ENCODE results near the gene VAPA. TPM values are rescaled to one million over a fixed set of nuclear protein-coding genes. Genes with fewer than 3 reads are reported as not detected.

VAPA gene
- total and polyA plus RNA-seq, 9 of the 15 experiments (the other 6 are each of a cell fraction or from before 2014, with no cell fraction given) = 219 to 902 (median 526) TPM

GRCh38 chr18:9876212-9876866 lies 37.5 kb upstream of the VAPA start (continued):
- TF ChIP-seq, protein P1, sequence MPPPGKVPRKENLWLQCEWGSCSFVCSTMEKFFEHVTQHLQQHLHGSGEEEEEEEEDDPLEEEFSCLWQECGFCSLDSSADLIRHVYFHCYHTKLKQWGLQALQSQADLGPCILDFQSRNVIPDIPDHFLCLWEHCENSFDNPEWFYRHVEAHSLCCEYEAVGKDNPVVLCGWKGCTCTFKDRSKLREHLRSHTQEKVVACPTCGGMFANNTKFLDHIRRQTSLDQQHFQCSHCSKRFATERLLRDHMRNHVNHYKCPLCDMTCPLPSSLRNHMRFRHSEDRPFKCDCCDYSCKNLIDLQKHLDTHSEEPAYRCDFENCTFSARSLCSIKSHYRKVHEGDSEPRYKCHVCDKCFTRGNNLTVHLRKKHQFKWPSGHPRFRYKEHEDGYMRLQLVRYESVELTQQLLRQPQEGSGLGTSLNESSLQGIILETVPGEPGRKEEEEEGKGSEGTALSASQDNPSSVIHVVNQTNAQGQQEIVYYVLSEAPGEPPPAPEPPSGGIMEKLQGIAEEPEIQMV (tag; conservative IDR thresholded peaks at IDR 0.05; ENCODE audit: low read depth) = no peak
- no peak for TF ChIP-seq FOXA1 (IDR thresholded peaks at IDR 0.05; ENCODE audit: borderline replicate concordance)
- TF ChIP-seq, protein P2, sequence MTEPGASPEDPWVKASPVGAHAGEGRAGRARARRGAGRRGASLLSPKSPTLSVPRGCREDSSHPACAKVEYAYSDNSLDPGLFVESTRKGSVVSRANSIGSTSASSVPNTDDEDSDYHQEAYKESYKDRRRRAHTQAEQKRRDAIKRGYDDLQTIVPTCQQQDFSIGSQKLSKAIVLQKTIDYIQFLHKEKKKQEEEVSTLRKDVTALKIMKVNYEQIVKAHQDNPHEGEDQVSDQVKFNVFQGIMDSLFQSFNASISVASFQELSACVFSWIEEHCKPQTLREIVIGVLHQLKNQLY (CRISPR knock-in tag; conservative IDR thresholded peaks at IDR 0.05) = 0 out of 4 replicates have a peak, but pooled peaks of 1 of the 2 experiments have one; percentile 62
- no peak for TF ChIP-seq TSC22D4 (tag; IDR thresholded peaks at IDR 0.05)
- no peak for TF ChIP-seq ZNF134 (CRISPR knock-in tag; conservative IDR thresholded peaks at IDR 0.05)
- TF ChIP-seq, protein P3, sequence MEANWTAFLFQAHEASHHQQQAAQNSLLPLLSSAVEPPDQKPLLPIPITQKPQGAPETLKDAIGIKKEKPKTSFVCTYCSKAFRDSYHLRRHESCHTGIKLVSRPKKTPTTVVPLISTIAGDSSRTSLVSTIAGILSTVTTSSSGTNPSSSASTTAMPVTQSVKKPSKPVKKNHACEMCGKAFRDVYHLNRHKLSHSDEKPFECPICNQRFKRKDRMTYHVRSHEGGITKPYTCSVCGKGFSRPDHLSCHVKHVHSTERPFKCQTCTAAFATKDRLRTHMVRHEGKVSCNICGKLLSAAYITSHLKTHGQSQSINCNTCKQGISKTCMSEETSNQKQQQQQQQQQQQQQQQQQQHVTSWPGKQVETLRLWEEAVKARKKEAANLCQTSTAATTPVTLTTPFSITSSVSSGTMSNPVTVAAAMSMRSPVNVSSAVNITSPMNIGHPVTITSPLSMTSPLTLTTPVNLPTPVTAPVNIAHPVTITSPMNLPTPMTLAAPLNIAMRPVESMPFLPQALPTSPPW (CRISPR knock-in tag; IDR thresholded peaks at IDR 0.05) = no peak
- no peak for TF ChIP-seq TFAP4 (CRISPR knock-in tag; IDR thresholded peaks at IDR 0.05; ENCODE audit: borderline replicate concordance)
- no peak for TF ChIP-seq HNRNPH1 (optimal IDR thresholded peaks at IDR 0.05; ENCODE audit: low read depth, low read length)
- TF ChIP-seq MBD1 (CRISPR knock-in tag; IDR thresholded peaks at IDR 0.05) = no peak
- TF ChIP-seq FOXJ3 (CRISPR knock-in tag; IDR thresholded peaks at IDR 0.05) = no peak
- TF ChIP-seq ZC3H4 (CRISPR knock-in tag; IDR thresholded peaks at IDR 0.05; ENCODE audit: borderline replicate concordance) = no peak
- no peak for TF ChIP-seq TRIM28 (IDR thresholded peaks at IDR 0.05)
- TF ChIP-seq GATA2 (CRISPR knock-in tag; IDR thresholded peaks at IDR 0.05) = no peak
- no peak for TF ChIP-seq RBM15 (IDR thresholded peaks at IDR 0.05; ENCODE audit: insufficient read depth, low read length)
- TF ChIP-seq E2F4 (CRISPR knock-in tag; IDR thresholded peaks at IDR 0.05; ENCODE audit: low read depth) = no peak
- no peak for TF ChIP-seq ZNF174 (CRISPR knock-in tag; IDR thresholded peaks at IDR 0.05)
- no peak for TF ChIP-seq ZFP30 (CRISPR knock-in tag; IDR thresholded peaks at IDR 0.05; ENCODE audit: borderline replicate concordance)
- TF ChIP-seq TCFL5 (CRISPR knock-in tag; conservative IDR thresholded peaks at IDR 0.05) = no peak; the same call in 1 of the 2 replicates
- no peak for TF ChIP-seq KAT7 (CRISPR knock-in tag; IDR thresholded peaks at IDR 0.05; ENCODE audit: borderline replicate concordance)
